GM21723 (cell line): ENCODE measurements around the gene DISC1.
"Not testable (repeated sequence)": the region's sequence is repeated elsewhere in the genome, so short reads cannot be mapped to it uniquely, and the experiment has no call there.

ENCODE experiments used
- ATAC-seq: cut with Tn5 transposase; IDR thresholded peaks from one replicate; pipeline ENCODE4 v1.9.1; 2021; ENCODE audit warnings: mild to moderate bottlenecking, moderate library complexity; ENCODE audit not compliant: unreplicated experiment

The DISC1 gene

GRCh38 chr1:231724876-231725647 is 98.5 kb downstream of the DISC1 start:
- no peak for ATAC-seq

- ATAC-seq: no peak
Measured at GRCh38 chr1:231727171-231727570, 100.6 kb downstream of the DISC1 start.

GRCh38 chr1:231728987-231729386 is 102.4 kb downstream of the DISC1 start:
- not testable (repeated sequence) for ATAC-seq

- no peak for ATAC-seq
Measured at GRCh38 chr1:231729544-231729943, 103.0 kb downstream of the DISC1 start.

- ATAC-seq: no peak
Measured at GRCh38 chr1:231731268-231731667, 104.7 kb downstream of the DISC1 start.

- no peak for ATAC-seq
Measured at GRCh38 chr1:231733063-231733462, 106.5 kb downstream of the DISC1 start.

GRCh38 chr1:231733672-231734071 is 107.1 kb downstream of the DISC1 start:
- no peak for ATAC-seq

GRCh38 chr1:231734417-231734816 is 107.8 kb downstream of the DISC1 start:
- no peak for ATAC-seq

- ATAC-seq: no peak
Measured at GRCh38 chr1:231735411-231735810, 108.8 kb downstream of the DISC1 start.

- no peak for ATAC-seq
Measured at GRCh38 chr1:231735941-231736340, 109.4 kb downstream of the DISC1 start.

- no peak for ATAC-seq
Measured at GRCh38 chr1:231736464-231736863, 109.9 kb downstream of the DISC1 start.

GRCh38 chr1:231738554-231738953 is 112.0 kb downstream of the DISC1 start:
- ATAC-seq: no peak

- no peak for ATAC-seq
Measured at GRCh38 chr1:231743966-231744365, 117.4 kb downstream of the DISC1 start.

- no peak for ATAC-seq
Measured at GRCh38 chr1:231748760-231749415, 122.3 kb downstream of the DISC1 start.

GRCh38 chr1:231750296-231750695 is 123.7 kb downstream of the DISC1 start:
- no peak for ATAC-seq

GRCh38 chr1:231750818-231751362 is 124.3 kb downstream of the DISC1 start:
- ATAC-seq: no peak

- no peak for ATAC-seq
Measured at GRCh38 chr1:231751415-231751814, 124.8 kb downstream of the DISC1 start.

GRCh38 chr1:231753313-231753712 is 126.7 kb downstream of the DISC1 start:
- no peak for ATAC-seq

- peak; percentile 38 for ATAC-seq
Measured at GRCh38 chr1:231757101-231757404, 130.5 kb downstream of the DISC1 start.

- no peak for ATAC-seq
Measured at GRCh38 chr1:231757759-231758158, 131.2 kb downstream of the DISC1 start.

- ATAC-seq: no peak
Measured at GRCh38 chr1:231761252-231761651, 134.7 kb downstream of the DISC1 start.
